ENCODE results near the gene TCF3. TPM values are rescaled to one million over a fixed set of nuclear protein-coding genes. Genes with fewer than 3 reads are reported as not detected.
"Not testable (repeated sequence)": the region's sequence is repeated elsewhere in the genome, so short reads cannot be mapped to it uniquely, and the experiment has no call there.

The TCF3 gene
- polyA plus RNA-seq, 1 experiment, result 51.7 TPM

GRCh38 chr19:1698636-1699035, 46.2 kb upstream of the TCF3 start:
- no peak overlapping the region for H3K4me3 ChIP-seq (ENCODE audit: low read depth, low read length)
- no peak for TF ChIP-seq CTCF (IDR thresholded peaks at IDR 0.05; ENCODE audit: low read depth, low read length)
- H3K9me3 ChIP-seq (ENCODE audit: control insufficient read depth, insufficient read depth, low read length), result peaks cover 14% of the 10 kb centered on the region
- CTCF ChIA-PET, result no interaction called here
- peaks cover 23% of the 10 kb centered on the region for H3K27me3 ChIP-seq (ENCODE audit: control insufficient read depth, insufficient read depth, low read length)
- DNase-seq (ENCODE audit: low read depth, low spot score), result no peak
- POLR2A ChIA-PET, result no interaction called here
- no peak overlapping the region for H3K27ac ChIP-seq (ENCODE audit: low read depth, low read length)

GRCh38 chr19:1695481-1695880, 43.1 kb upstream of the TCF3 start:
- POLR2A ChIA-PET; DNase-seq (ENCODE audit: low read depth, low spot score); CTCF ChIA-PET; H3K27ac ChIP-seq (ENCODE audit: low read depth, low read length); H3K4me3 ChIP-seq (ENCODE audit: low read depth, low read length): not testable (repeated sequence)
- H3K9me3 ChIP-seq (ENCODE audit: control insufficient read depth, insufficient read depth, low read length), result peaks cover 20% of the 10 kb centered on the region
- H3K27me3 ChIP-seq (ENCODE audit: control insufficient read depth, insufficient read depth, low read length), result peaks cover 27% of the 10 kb centered on the region

- Histone ChIP-seq H3K4me3 (ENCODE audit: low read depth, low read length) (no peak overlapping the region), H3K27ac (ENCODE audit: low read depth, low read length) (no peak overlapping the region), H3K27me3 (ENCODE audit: control insufficient read depth, insufficient read depth, low read length) (peaks cover 20% of the 10 kb centered on the region), H3K9me3 (ENCODE audit: control insufficient read depth, insufficient read depth, low read length) (peaks cover 20% of the 10 kb centered on the region)
- ChIA-PET POLR2A (no interaction called here), CTCF (interaction anchor here (1.3 kb wide), 1 partner anchor 19 kb away, joined by 5 read pairs; no protein-coding TSS in a partner anchor)
- TF ChIP-seq CTCF (IDR thresholded peaks at IDR 0.05; ENCODE audit: low read depth, low read length), result no peak
- no peak for DNase-seq (ENCODE audit: low read depth, low spot score)
Measured at GRCh38 chr19:1691589-1692290, 39.3 kb upstream of the TCF3 start.

GRCh38 chr19:1690699-1691307, 38.4 kb upstream of the TCF3 start:
- Histone ChIP-seq H3K27ac (ENCODE audit: low read depth, low read length) (no peak overlapping the region), H3K9me3 (ENCODE audit: control insufficient read depth, insufficient read depth, low read length) (peaks cover 19% of the 10 kb centered on the region), H3K27me3 (ENCODE audit: control insufficient read depth, insufficient read depth, low read length) (peaks cover 20% of the 10 kb centered on the region), H3K4me3 (ENCODE audit: low read depth, low read length) (no peak overlapping the region)
- ChIA-PET POLR2A (no interaction called here), CTCF (no interaction called here)
- TF ChIP-seq CTCF (IDR thresholded peaks at IDR 0.05; ENCODE audit: low read depth, low read length), result no peak
- no peak for DNase-seq (ENCODE audit: low read depth, low spot score)

- H3K27ac ChIP-seq (ENCODE audit: low read depth, low read length); POLR2A ChIA-PET; H3K9me3 ChIP-seq (ENCODE audit: control insufficient read depth, insufficient read depth, low read length); DNase-seq (ENCODE audit: low read depth, low spot score); H3K4me3 ChIP-seq (ENCODE audit: low read depth, low read length); CTCF ChIA-PET: not testable (repeated sequence)
- H3K27me3 ChIP-seq (ENCODE audit: control insufficient read depth, insufficient read depth, low read length), result peaks cover 30% of the 10 kb centered on the region
Measured at GRCh38 chr19:1685785-1686184, 33.4 kb upstream of the TCF3 start.

GRCh38 chr19:1685046-1685445, 32.6 kb upstream of the TCF3 start:
- ChIA-PET CTCF (interaction anchor here (4.0 kb wide), 1 partner anchor 12 kb away, joined by 16 read pairs; no protein-coding TSS in a partner anchor), POLR2A (no interaction called here)
- no peak for DNase-seq (ENCODE audit: low read depth, low spot score)
- no peaks in the 10 kb centered on the region; the same call in 1 of the 2 replicates for H3K9me3 ChIP-seq (ENCODE audit: control insufficient read depth, insufficient read depth, low read length)
- H3K27me3 ChIP-seq (ENCODE audit: control insufficient read depth, insufficient read depth, low read length), result peaks cover 25% of the 10 kb centered on the region
- no peak overlapping the region for H3K27ac ChIP-seq (ENCODE audit: low read depth, low read length)
- H3K4me3 ChIP-seq (ENCODE audit: low read depth, low read length), result no peak overlapping the region
- TF ChIP-seq CTCF (IDR thresholded peaks at IDR 0.05; ENCODE audit: low read depth, low read length), result no peak

Data from AG04450 (cell line).